Erythroblast (primary cell): ENCODE measurements around the gene TRIP6.

ENCODE experiments used
- GATA1 ChIP-seq: IDR thresholded peaks from 2 replicates; pipeline ENCODE4 v1.6.1; 2011; ENCODE audit warnings: low read depth, mild to moderate bottlenecking, control low read depth, low read length, moderate library complexity
- POLR2A ChIP-seq: IDR thresholded peaks from 2 replicates; pipeline ENCODE4 v1.6.1; 2011; ENCODE audit warnings: mild to moderate bottlenecking, low read length

GRCh38 chr7:100882201-100882600, 15.0 kb downstream of the TRIP6 start:
- TF ChIP-seq POLR2A, result no peak
- TF ChIP-seq GATA1, result no peak
